ENCODE measurements around the gene MLXIP. TPM values are rescaled to one million over a fixed set of nuclear protein-coding genes. Genes with fewer than 3 reads are reported as not detected.

MLXIP gene
- total and polyA plus RNA-seq, 2 of the 13 experiments (the other 11 are each of a cell fraction or from before 2014, with no cell fraction given) = 5.3 to 6.7 TPM

DNA sequence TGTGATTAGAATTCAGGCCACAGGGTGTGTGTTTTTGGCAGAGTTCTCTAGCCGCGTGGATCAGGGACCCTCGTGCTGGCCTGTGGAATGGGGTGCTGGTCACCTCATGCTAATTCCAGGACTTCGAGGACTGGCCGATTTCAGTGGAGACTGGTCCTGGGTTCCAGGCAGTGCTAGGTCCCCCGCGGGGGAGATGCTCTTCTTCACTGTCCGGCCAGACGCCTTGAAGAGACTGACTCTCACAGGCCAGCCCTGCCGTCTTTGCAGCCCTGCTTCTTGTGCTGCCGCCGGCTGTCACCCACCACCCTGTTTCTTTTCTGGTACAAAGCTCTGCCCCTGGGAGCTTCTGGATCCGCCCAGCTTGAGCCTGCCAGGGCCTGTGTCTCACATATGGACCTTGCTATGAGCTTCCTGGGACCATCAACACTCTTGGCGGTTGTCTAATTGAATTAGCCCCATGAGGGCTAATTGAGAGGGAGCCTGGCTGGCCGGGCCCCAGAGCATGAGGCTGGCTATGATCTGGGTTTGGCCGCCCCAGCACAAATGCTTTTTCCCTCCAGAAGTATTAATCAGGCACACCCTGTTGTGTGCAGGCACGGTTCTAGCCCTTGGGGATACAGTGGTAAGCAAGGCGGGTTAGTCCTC, 8.2 kb downstream of the MLXIP start (continued):
- TF ChIP-seq, protein P1, sequence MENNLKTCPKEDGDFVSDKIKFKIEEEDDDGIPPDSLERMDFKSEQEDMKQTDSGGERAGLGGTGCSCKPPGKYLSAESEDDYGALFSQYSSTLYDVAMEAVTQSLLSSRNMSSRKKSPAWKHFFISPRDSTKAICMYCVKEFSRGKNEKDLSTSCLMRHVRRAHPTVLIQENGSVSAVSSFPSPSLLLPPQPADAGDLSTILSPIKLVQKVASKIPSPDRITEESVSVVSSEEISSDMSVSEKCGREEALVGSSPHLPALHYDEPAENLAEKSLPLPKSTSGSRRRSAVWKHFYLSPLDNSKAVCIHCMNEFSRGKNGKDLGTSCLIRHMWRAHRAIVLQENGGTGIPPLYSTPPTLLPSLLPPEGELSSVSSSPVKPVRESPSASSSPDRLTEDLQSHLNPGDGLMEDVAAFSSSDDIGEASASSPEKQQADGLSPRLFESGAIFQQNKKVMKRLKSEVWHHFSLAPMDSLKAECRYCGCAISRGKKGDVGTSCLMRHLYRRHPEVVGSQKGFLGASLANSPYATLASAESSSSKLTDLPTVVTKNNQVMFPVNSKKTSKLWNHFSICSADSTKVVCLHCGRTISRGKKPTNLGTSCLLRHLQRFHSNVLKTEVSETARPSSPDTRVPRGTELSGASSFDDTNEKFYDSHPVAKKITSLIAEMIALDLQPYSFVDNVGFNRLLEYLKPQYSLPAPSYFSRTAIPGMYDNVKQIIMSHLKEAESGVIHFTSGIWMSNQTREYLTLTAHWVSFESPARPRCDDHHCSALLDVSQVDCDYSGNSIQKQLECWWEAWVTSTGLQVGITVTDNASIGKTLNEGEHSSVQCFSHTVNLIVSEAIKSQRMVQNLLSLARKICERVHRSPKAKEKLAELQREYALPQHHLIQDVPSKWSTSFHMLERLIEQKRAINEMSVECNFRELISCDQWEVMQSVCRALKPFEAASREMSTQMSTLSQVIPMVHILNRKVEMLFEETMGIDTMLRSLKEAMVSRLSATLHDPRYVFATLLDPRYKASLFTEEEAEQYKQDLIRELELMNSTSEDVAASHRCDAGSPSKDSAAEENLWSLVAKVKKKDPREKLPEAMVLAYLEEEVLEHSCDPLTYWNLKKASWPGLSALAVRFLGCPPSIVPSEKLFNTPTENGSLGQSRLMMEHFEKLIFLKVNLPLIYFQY (CRISPR knock-in tag; IDR thresholded peaks at IDR 0.05; ENCODE audit: borderline replicate concordance) = no peak
- TF ChIP-seq NFKBIZ (CRISPR knock-in tag; IDR thresholded peaks at IDR 0.05) = no peak

- in situ Hi-C loops (cut with HindIII; ENCODE audit: extremely low pct_ligation_motif_present, low pct_unique_long_range_greater_than_20kb) = no loop called here
- Histone ChIP-seq H3K4me3 (replicated peaks in 1 of 3; ENCODE audit: insufficient read depth in 1 of 3, low read depth in 2 of 3, low read length in 3 of 3) (no peak overlapping the region), H3K79me2 (ENCODE audit: insufficient read depth, low read length) (peaks cover 27% of the 10 kb centered on the region), H3K4me1 (ENCODE audit: insufficient read depth, low read length) (peaks cover 8% of the 10 kb centered on the region), H4K20me1 (ENCODE audit: insufficient read depth, low read length) (no peaks in the 10 kb centered on the region), H3K9ac (ENCODE audit: insufficient read depth, low read depth, low read length) (no peak overlapping the region), H2AFZ (ENCODE audit: low read length) (no peak overlapping the region), H3K9me3 (ENCODE audit: low read length) (no peaks in the 10 kb centered on the region), H3K27ac (ENCODE audit: extremely low read length, insufficient read depth, low read length) (no peak overlapping the region), H3K36me3 (replicated peaks in 1 of 2; ENCODE audit: control insufficient read depth in 1 of 2, insufficient read depth in 2 of 2, low read length in 2 of 2) (peaks cover 11 to 40% of the 10 kb centered on the region in 2 experiments; a peak in 4 of 5 replicates), H3K4me2 (ENCODE audit: low read depth, low read length) (no peak overlapping the region), H3K27me3 (ENCODE audit: control insufficient read depth in 1 of 2, insufficient read depth in 2 of 2, low read length in 2 of 2) (no peaks in the 10 kb centered on the region)
- ATAC-seq = 0 out of 3 replicates have a peak, but pooled peaks have one; percentile 22
- WGBS (ENCODE audit: low lambda C conversion rate) = 98% methylated on average over 14 of the region's 17 CpGs
- ChIA-PET CTCF (ENCODE audit: low intra/inter-chr PET ratio, low total read pairs) (no interaction called here), POLR2A (interaction anchor here (2.5 to 3.4 kb wide), 2 partner anchors 9 to 24 kb away, joined by 5 to 16 read pairs; partner anchors contain the start of gene MLXIP)
- no peak for DNase-seq (ENCODE audit: low spot score)
- no peak for TF ChIP-seq SRSF4 (IDR thresholded peaks at IDR 0.05; ENCODE audit: low read depth, low read length, poor library complexity, severe bottlenecking)
- TF ChIP-seq, protein P2, sequence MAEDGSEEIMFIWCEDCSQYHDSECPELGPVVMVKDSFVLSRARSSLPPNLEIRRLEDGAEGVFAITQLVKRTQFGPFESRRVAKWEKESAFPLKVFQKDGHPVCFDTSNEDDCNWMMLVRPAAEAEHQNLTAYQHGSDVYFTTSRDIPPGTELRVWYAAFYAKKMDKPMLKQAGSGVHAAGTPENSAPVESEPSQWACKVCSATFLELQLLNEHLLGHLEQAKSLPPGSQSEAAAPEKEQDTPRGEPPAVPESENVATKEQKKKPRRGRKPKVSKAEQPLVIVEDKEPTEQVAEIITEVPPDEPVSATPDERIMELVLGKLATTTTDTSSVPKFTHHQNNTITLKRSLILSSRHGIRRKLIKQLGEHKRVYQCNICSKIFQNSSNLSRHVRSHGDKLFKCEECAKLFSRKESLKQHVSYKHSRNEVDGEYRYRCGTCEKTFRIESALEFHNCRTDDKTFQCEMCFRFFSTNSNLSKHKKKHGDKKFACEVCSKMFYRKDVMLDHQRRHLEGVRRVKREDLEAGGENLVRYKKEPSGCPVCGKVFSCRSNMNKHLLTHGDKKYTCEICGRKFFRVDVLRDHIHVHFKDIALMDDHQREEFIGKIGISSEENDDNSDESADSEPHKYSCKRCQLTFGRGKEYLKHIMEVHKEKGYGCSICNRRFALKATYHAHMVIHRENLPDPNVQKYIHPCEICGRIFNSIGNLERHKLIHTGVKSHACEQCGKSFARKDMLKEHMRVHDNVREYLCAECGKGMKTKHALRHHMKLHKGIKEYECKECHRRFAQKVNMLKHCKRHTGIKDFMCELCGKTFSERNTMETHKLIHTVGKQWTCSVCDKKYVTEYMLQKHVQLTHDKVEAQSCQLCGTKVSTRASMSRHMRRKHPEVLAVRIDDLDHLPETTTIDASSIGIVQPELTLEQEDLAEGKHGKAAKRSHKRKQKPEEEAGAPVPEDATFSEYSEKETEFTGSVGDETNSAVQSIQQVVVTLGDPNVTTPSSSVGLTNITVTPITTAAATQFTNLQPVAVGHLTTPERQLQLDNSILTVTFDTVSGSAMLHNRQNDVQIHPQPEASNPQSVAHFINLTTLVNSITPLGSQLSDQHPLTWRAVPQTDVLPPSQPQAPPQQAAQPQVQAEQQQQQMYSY (CRISPR knock-in tag; IDR thresholded peaks at IDR 0.05) = no peak
- no peak for TF ChIP-seq PRPF4 (IDR thresholded peaks at IDR 0.05; ENCODE audit: low read depth, low read length, poor library complexity, severe bottlenecking)
- no peak for TF ChIP-seq NONO (IDR thresholded peaks at IDR 0.05)
- no peak for TF ChIP-seq NONO (CRISPR knock-in tag; conservative IDR thresholded peaks at IDR 0.05)
- no peak for TF ChIP-seq PHF5A (CRISPR knock-in tag; IDR thresholded peaks at IDR 0.05; ENCODE audit: low read depth, unreplicated experiment)
- no peak for FAIRE-seq
- BruUV-seq (replicated peaks) = no TSS peak
- intact Hi-C loops (cut with micrococcal nuclease; ENCODE audit: unreplicated experiment) = no loop called here
Observed at GRCh38 chr12:122087431-122088178, 9.0 kb downstream of the MLXIP start.
